ENCODE results near the gene KASH5.

KASH5 gene

GRCh38 chr19:49433240-49433901, 45.3 kb downstream of the KASH5 start:
- Histone ChIP-seq H3K4me3 (ENCODE audit: low read length, poor library complexity, severe bottlenecking) (no peak overlapping the region), H3K27me3 (ENCODE audit: insufficient read depth, low read length, poor library complexity, severe bottlenecking) (no peaks in the 10 kb centered on the region), H3K9me3 (ENCODE audit: insufficient read depth, low read depth, low read length) (no peaks in the 10 kb centered on the region), H3K9me2 (replicated peaks; ENCODE audit: low read depth, low read length) (no peaks in the 10 kb centered on the region), H2AFZ (ENCODE audit: low read length) (no peak overlapping the region), H3K4me2 (ENCODE audit: low read depth, low read length, poor library complexity, severe bottlenecking) (no peak overlapping the region), H3K4me1 (ENCODE audit: insufficient read depth, low read length, poor library complexity, severe bottlenecking) (peaks cover 9% of the 10 kb centered on the region), H3K36me3 (ENCODE audit: insufficient read depth, low read length) (no peaks in the 10 kb centered on the region), H4K20me1 (ENCODE audit: insufficient read depth, low read length, poor library complexity, severe bottlenecking) (no peaks in the 10 kb centered on the region), H3F3A (ENCODE audit: low read depth) (no peaks in the 10 kb centered on the region), H3K79me2 (ENCODE audit: insufficient read depth, low read length) (no peaks in the 10 kb centered on the region), H3K9ac (ENCODE audit: low read depth, low read length, poor library complexity, severe bottlenecking) (no peak overlapping the region)
- no peak for TF ChIP-seq CTCF (conservative IDR thresholded peaks at IDR 0.05; ENCODE audit: low read length)
- TF ChIP-seq EZH2phosphoT487 (IDR thresholded peaks at IDR 0.05; ENCODE audit: borderline replicate concordance): no peak

GRCh38 chr19:49434907-49435583, 47.0 kb downstream of the KASH5 start:
- no peak overlapping the region for H3K4me2 ChIP-seq (ENCODE audit: low read depth, low read length, poor library complexity, severe bottlenecking)
- no peak overlapping the region for H2AFZ ChIP-seq (ENCODE audit: low read length)
- H3K4me1 ChIP-seq (ENCODE audit: insufficient read depth, low read length, poor library complexity, severe bottlenecking): peaks cover 6% of the 10 kb centered on the region
- H3K79me2 ChIP-seq (ENCODE audit: insufficient read depth, low read length): no peaks in the 10 kb centered on the region
- H3K9me3 ChIP-seq (ENCODE audit: insufficient read depth, low read depth, low read length): no peaks in the 10 kb centered on the region
- no peaks in the 10 kb centered on the region for H3K9me2 ChIP-seq (replicated peaks; ENCODE audit: low read depth, low read length)
- H3K9ac ChIP-seq (ENCODE audit: low read depth, low read length, poor library complexity, severe bottlenecking): no peak overlapping the region
- H3F3A ChIP-seq (ENCODE audit: low read depth): no peaks in the 10 kb centered on the region
- no peaks in the 10 kb centered on the region for H4K20me1 ChIP-seq (ENCODE audit: insufficient read depth, low read length, poor library complexity, severe bottlenecking)
- no peak overlapping the region for H3K4me3 ChIP-seq (ENCODE audit: low read length, poor library complexity, severe bottlenecking)
- TF ChIP-seq CTCF (conservative IDR thresholded peaks at IDR 0.05; ENCODE audit: low read length): no peak
- TF ChIP-seq EZH2phosphoT487 (IDR thresholded peaks at IDR 0.05; ENCODE audit: borderline replicate concordance): no peak
- no peaks in the 10 kb centered on the region for H3K36me3 ChIP-seq (ENCODE audit: insufficient read depth, low read length)
- no peaks in the 10 kb centered on the region for H3K27me3 ChIP-seq (ENCODE audit: insufficient read depth, low read length, poor library complexity, severe bottlenecking)

- Histone ChIP-seq H2AFZ (ENCODE audit: low read length) (no peak overlapping the region), H3K9me3 (ENCODE audit: insufficient read depth, low read depth, low read length) (no peaks in the 10 kb centered on the region), H4K20me1 (ENCODE audit: insufficient read depth, low read length, poor library complexity, severe bottlenecking) (no peaks in the 10 kb centered on the region), H3K9ac (ENCODE audit: low read depth, low read length, poor library complexity, severe bottlenecking) (no peak overlapping the region), H3K27me3 (ENCODE audit: insufficient read depth, low read length, poor library complexity, severe bottlenecking) (no peaks in the 10 kb centered on the region), H3K4me1 (ENCODE audit: insufficient read depth, low read length, poor library complexity, severe bottlenecking) (peaks cover under 1% of the 10 kb centered on the region), H3K79me2 (ENCODE audit: insufficient read depth, low read length) (no peaks in the 10 kb centered on the region), H3K4me2 (ENCODE audit: low read depth, low read length, poor library complexity, severe bottlenecking) (no peak overlapping the region), H3F3A (ENCODE audit: low read depth) (no peaks in the 10 kb centered on the region), H3K9me2 (replicated peaks; ENCODE audit: low read depth, low read length) (no peaks in the 10 kb centered on the region), H3K36me3 (ENCODE audit: insufficient read depth, low read length) (no peaks in the 10 kb centered on the region), H3K4me3 (ENCODE audit: low read length, poor library complexity, severe bottlenecking) (no peak overlapping the region)
- no peak for TF ChIP-seq CTCF (conservative IDR thresholded peaks at IDR 0.05; ENCODE audit: low read length)
- TF ChIP-seq EZH2phosphoT487 (IDR thresholded peaks at IDR 0.05; ENCODE audit: borderline replicate concordance): no peak
These were observed 47.6 kb downstream of the KASH5 start for GRCh38 chr19:49435670-49436069.

Measured in Loucy (cell line).